WTC11 (cell line): ENCODE results near the gene FARSA.

Experiments
- HMGA2 ChIP-seq: fragments of 250-450 bp; sonication (Bioruptor Pico); IDR thresholded peaks from 2 replicates; pipeline ENCODE4 v1.4.0; 2021; ENCODE audit warnings: mild to moderate bottlenecking, moderate library complexity
- SMAD3 ChIP-seq: sonication (generic); formaldehyde crosslinking; IDR thresholded peaks from 2 replicates; pipeline ENCODE4 v1.8.0; 2022; ENCODE audit warnings: missing genetic modification reagents, mild to moderate bottlenecking, borderline replicate concordance
- SP1 ChIP-seq: sonication (generic); formaldehyde crosslinking; conservative IDR thresholded peaks from 2 replicates; pipeline ENCODE4 v1.8.1; 2022; ENCODE audit warnings: missing genetic modification reagents
- TEAD4 ChIP-seq: sonication (generic); formaldehyde crosslinking; IDR thresholded peaks from 2 replicates; pipeline ENCODE4 v1.8.0; 2022; ENCODE audit warnings: mild to moderate bottlenecking, missing genetic modification reagents
- ZNF416 ChIP-seq: fragments of 250-450 bp; sonication (Bioruptor Pico); IDR thresholded peaks from 2 replicates; pipeline ENCODE4 v1.9.0; 2021; ENCODE audit warnings: mild to moderate bottlenecking, inconsistent platforms
- TF ChIP-seq, protein P1 (sequence below): sonication (generic); formaldehyde crosslinking; IDR thresholded peaks from 2 replicates; pipeline ENCODE4 v1.8.0; 2022; ENCODE audit warnings: mild to moderate bottlenecking, missing genetic modification reagents
- TF ChIP-seq, protein P2 (sequence below): fragments of 200-600 bp; IDR thresholded peaks from 2 replicates; pipeline ENCODE4 v1.8.0; 2022; ENCODE audit warnings: antibody characterized with exemption
- TF ChIP-seq, protein P3 (sequence below): sonication (generic); formaldehyde crosslinking; IDR thresholded peaks from 2 replicates; pipeline ENCODE4 v1.8.0; 2023; ENCODE audit warnings: mild to moderate bottlenecking, missing genetic modification reagents
- TF ChIP-seq, protein P4 (sequence below): sonication (generic); formaldehyde crosslinking; conservative IDR thresholded peaks from 2 replicates; pipeline ENCODE4 v1.8.1; 2022; ENCODE audit warnings: mild to moderate bottlenecking, missing genetic modification reagents

DNA sequence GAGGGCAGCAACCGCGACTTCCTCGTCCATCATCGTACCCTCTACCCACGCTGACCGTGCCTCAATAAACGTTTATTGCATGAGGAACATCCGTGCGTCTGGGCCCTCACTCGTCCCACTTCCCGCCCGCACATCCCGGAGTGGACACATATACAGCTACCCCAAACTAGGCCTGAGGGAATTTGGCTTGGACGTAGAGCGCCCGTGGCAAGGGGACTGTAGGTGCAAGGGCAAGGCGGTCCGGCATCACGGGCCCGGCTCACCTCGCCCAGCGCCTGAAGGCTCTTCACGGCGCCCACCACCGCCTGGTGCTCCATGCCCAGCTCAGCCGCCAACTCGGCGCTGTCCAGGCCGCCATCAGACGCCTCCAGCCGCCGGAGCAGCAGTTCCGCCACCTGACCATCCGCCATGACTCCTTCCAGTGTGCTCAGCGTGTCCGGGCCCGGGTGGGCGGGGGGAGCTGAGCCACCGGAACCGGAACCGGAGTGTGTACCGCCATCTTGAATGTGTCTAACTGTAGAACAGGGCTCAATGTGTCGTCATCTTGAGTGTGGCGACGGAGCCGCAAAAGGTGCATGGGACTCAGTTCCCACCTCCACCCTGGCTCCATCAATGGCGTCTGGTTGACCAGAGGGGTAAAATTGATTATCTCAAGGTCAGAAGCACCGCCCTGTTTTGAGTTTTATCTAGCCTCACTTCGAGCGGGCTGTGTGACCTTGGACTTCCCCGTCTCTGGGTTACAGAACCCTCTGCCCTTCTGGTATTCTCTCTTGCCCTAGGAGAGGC, at the start of gene FARSA:
- TF ChIP-seq HMGA2 (CRISPR knock-in tag) (no peak), SMAD3 (no peak), ZNF416 (CRISPR knock-in tag) (no peak), SP1 (CRISPR knock-in tag) (peak; percentile 69), TEAD4 (no peak; the same call in 1 of the 2 replicates)
- TF ChIP-seq, protein P1, sequence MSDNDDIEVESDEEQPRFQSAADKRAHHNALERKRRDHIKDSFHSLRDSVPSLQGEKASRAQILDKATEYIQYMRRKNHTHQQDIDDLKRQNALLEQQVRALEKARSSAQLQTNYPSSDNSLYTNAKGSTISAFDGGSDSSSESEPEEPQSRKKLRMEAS (CRISPR knock-in tag) = peak; percentile 90
- TF ChIP-seq, protein P2, sequence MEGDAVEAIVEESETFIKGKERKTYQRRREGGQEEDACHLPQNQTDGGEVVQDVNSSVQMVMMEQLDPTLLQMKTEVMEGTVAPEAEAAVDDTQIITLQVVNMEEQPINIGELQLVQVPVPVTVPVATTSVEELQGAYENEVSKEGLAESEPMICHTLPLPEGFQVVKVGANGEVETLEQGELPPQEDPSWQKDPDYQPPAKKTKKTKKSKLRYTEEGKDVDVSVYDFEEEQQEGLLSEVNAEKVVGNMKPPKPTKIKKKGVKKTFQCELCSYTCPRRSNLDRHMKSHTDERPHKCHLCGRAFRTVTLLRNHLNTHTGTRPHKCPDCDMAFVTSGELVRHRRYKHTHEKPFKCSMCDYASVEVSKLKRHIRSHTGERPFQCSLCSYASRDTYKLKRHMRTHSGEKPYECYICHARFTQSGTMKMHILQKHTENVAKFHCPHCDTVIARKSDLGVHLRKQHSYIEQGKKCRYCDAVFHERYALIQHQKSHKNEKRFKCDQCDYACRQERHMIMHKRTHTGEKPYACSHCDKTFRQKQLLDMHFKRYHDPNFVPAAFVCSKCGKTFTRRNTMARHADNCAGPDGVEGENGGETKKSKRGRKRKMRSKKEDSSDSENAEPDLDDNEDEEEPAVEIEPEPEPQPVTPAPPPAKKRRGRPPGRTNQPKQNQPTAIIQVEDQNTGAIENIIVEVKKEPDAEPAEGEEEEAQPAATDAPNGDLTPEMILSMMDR = no peak
- TF ChIP-seq, protein P3, sequence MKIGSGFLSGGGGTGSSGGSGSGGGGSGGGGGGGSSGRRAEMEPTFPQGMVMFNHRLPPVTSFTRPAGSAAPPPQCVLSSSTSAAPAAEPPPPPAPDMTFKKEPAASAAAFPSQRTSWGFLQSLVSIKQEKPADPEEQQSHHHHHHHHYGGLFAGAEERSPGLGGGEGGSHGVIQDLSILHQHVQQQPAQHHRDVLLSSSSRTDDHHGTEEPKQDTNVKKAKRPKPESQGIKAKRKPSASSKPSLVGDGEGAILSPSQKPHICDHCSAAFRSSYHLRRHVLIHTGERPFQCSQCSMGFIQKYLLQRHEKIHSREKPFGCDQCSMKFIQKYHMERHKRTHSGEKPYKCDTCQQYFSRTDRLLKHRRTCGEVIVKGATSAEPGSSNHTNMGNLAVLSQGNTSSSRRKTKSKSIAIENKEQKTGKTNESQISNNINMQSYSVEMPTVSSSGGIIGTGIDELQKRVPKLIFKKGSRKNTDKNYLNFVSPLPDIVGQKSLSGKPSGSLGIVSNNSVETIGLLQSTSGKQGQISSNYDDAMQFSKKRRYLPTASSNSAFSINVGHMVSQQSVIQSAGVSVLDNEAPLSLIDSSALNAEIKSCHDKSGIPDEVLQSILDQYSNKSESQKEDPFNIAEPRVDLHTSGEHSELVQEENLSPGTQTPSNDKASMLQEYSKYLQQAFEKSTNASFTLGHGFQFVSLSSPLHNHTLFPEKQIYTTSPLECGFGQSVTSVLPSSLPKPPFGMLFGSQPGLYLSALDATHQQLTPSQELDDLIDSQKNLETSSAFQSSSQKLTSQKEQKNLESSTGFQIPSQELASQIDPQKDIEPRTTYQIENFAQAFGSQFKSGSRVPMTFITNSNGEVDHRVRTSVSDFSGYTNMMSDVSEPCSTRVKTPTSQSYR (CRISPR knock-in tag) = no peak
- TF ChIP-seq, protein P4, sequence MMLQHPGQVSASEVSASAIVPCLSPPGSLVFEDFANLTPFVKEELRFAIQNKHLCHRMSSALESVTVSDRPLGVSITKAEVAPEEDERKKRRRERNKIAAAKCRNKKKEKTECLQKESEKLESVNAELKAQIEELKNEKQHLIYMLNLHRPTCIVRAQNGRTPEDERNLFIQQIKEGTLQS (CRISPR knock-in tag) = no peak
